Aorta (tissue), 5 donors: ENCODE results near the gene DMPK. TPM values are rescaled to one million over a fixed set of nuclear protein-coding genes. Genes with fewer than 3 reads are reported as not detected.
A peak's percentile ranks its signal among the peaks of the same experiment; 100 is the strongest.

ENCODE experiments used
- ATAC-seq: fragments of 200-7000 bp; cut with Tn5 transposase; one replicate; pipeline ENCODE4 v1.9.1; 2022; ENCODE audit warnings: moderate library complexity; ENCODE audit not compliant: low FRiP score
- DNase-seq, 2 donors: peaks; one replicate each; pipeline ENCODE4 v3.0.0-alpha.2; 2020
- H3K27ac ChIP-seq, 2 donors: one replicate each; pipeline ENCODE4 v1.5.1; 2013; ENCODE audit warnings: low read length in 2 of 2, mild to moderate bottlenecking in 2 of 2, moderate library complexity in 2 of 2, control low read depth in 1 of 2, inconsistent platforms in 1 of 2, low read depth in 1 of 2
- H3K27me3 ChIP-seq, 2 donors: one replicate each; pipeline ENCODE4 v1.6.1; 2013; ENCODE audit warnings: control low read depth in 1 of 2, low read length in 1 of 2, mild to moderate bottlenecking in 1 of 2, moderate library complexity in 1 of 2; ENCODE audit not compliant: insufficient read depth in 2 of 2, control insufficient read depth in 1 of 2
- H3K36me3 ChIP-seq, 2 donors: one replicate each; pipeline ENCODE4 v1.6.1; 2013; ENCODE audit warnings: control low read depth in 1 of 2, low read length in 1 of 2, mild to moderate bottlenecking in 1 of 2; ENCODE audit not compliant: insufficient read depth in 2 of 2, control insufficient read depth in 1 of 2
- H3K4me1 ChIP-seq, 2 donors: one replicate each; pipeline ENCODE4 v1.6.1; 2013; ENCODE audit warnings: low read length in 2 of 2, control low read depth in 1 of 2, mild to moderate bottlenecking in 1 of 2, moderate library complexity in 1 of 2; ENCODE audit not compliant: insufficient read depth in 2 of 2, control insufficient read depth in 1 of 2
- H3K4me3 ChIP-seq, 2 donors: one replicate each; pipeline ENCODE4 v1.5.1; 2013; ENCODE audit warnings: low read length in 2 of 2, control low read depth in 1 of 2, mild to moderate bottlenecking in 1 of 2
- H3K9me3 ChIP-seq: one replicate; pipeline ENCODE4 v1.6.1; 2013; ENCODE audit warnings: mild to moderate bottlenecking, low read length; ENCODE audit not compliant: control insufficient read depth
- WGBS, 2 donors: extraction: QIAGEN DNeasy Blood & Tissue Kit; methylation state at CpG; one replicate each; pipeline ENCODE4 v1.1.7; 2013; 5-methylcytosine and 5-hydroxymethylcytosine counted together
- intact Hi-C, 2 donors: fragments of 100-400 bp; cut with DNase I; formaldehyde crosslinking; loops; one replicate each; pipeline versions ENCODE4 v1.14.2 to v1.15.0; 2022
- long read RNA-seq, 2 donors: library from polyadenylated mRNA; unstranded; transcript quantifications; one replicate each; pipeline ENCODE4 v2.0.0, GENCODE V29; 2020 to 2021
- polyA plus RNA-seq, 2 donors: library from polyadenylated mRNA; stranded (reverse); fragments of 200-250 nt; gene quantifications; one replicate each; pipeline ENCODE4 v1.2.3, GENCODE V29; 2013
- total RNA-seq, 2 donors: library from RNA; stranded (reverse); fragmentation: NEBNext Ultra II Directional; extraction: Animal tissue kit (Norgen Biotek cat#: 25700); gene quantifications; one replicate each; pipeline ENCODE4 v1.2.1, GENCODE V29; 2021
- donor health status: healthy with polysubstance abuse.
- donor health status: Bipolar disorder and iron deficiency.
- donor health status: DM: no; HTN: no; CAD: no.
- donor health status: DM: no; HTN: no; CAD: no.
- donor health status: DM: yes; HTN: yes; CAD: no.

DMPK gene, protein sequence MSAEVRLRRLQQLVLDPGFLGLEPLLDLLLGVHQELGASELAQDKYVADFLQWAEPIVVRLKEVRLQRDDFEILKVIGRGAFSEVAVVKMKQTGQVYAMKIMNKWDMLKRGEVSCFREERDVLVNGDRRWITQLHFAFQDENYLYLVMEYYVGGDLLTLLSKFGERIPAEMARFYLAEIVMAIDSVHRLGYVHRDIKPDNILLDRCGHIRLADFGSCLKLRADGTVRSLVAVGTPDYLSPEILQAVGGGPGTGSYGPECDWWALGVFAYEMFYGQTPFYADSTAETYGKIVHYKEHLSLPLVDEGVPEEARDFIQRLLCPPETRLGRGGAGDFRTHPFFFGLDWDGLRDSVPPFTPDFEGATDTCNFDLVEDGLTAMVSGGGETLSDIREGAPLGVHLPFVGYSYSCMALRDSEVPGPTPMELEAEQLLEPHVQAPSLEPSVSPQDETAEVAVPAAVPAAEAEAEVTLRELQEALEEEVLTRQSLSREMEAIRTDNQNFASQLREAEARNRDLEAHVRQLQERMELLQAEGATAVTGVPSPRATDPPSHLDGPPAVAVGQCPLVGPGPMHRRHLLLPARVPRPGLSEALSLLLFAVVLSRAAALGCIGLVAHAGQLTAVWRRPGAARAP
- total RNA-seq: 100 to 1,000 TPM; 155 to 215 TPM
- 100 to 1,000 TPM; 139 to 408 TPM for polyA plus RNA-seq
- long read RNA-seq, donor 1, transcript DMPK-220 (16 exons, 2,503 nt): major isoform, 5 of 240 reads
- long read RNA-seq, donor 1, partial matches to known transcripts: 64 of 240 reads
- long read RNA-seq, donor 1, other reads (novel, unspliced or antisense): 171 of 240 reads
- long read RNA-seq, donor 2, transcript DMPK-215 (1 exons, 1,410 nt): major isoform, 6 of 82 reads
- long read RNA-seq, donor 2, partial matches to known transcripts: 42 of 82 reads
- long read RNA-seq, donor 2, other reads (novel, unspliced or antisense): 25 of 82 reads

DNA sequence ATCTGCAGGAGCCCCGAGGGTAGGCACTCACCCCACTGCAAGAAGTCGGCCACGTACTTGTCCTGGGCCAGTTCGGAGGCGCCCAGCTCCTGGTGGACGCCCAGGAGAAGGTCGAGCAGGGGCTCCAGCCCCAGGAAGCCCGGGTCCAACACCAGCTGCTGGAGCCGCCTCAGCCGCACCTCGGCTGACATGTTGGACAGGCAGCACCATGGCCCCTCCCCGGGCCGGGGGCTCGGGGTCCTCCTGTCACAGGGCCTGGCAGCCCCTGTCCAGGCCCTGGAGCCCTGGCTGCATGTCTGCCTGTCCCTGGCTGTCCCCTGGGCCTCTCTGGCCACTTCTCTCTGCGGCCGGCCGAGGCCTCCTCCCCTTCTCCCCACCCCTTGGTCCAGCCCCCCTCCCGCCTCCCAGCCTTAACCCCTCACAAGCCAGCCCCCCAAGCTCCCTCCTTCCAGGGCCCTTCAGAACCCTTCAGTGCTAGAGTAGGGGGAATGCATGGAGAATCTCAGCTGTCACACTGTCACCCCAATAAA is at the start of gene DMPK:
TSS of gene DMPK (minus strand) at position 329 of the 530 bp plus-strand sequence. CDS start at position 191, 138 bp downstream.
- ATAC-seq: peak; percentile 73

DNA sequence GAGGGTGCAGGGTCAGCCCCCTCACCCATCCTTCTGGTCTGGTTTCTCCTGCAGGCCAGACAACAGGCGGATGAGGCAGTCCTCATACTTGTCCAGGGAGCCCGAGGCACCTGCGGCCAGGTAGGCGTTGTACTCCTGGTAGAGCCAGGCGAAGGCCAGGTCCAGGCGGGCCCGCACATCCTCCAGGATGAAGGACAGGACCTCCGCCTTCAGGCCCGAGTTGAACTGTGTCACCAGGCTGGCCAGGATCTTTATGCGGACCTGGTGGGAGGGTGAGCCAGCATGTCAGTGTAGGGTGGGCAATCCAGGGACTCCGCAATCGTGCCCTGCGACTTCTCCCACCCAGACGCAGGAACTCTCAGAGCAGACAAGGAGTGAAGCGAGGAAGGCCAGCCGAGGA is 46.7 kb upstream of the DMPK start:
- no peak overlapping the region for H3K27ac ChIP-seq
- H3K4me1 ChIP-seq: no peaks in the 10 kb centered on the region
- ATAC-seq (peak; percentile 23), DNase-seq (no peak)
- no peaks in the 10 kb centered on the region for H3K9me3 ChIP-seq
- H3K4me3 ChIP-seq: no peak overlapping the region
- WGBS, 2 donors: 95 to 96% methylated on average over 16 of the region's 16 CpGs
- intact Hi-C loops: no loop called here
- no peaks in the 10 kb centered on the region for H3K27me3 ChIP-seq
- peaks cover 0 to 9% of the 10 kb centered on the region in 2 donors for H3K36me3 ChIP-seq

More for the DNA sequence above, at the start of gene DMPK:
- H3K36me3 ChIP-seq: peaks cover 0 to 12% of the 10 kb centered on the region in 2 donors
- peak within 1 kb of the TSS; percentile 91 to 93 for H3K27ac ChIP-seq
- peak; percentile 78 to 89 for DNase-seq
- no peaks in the 10 kb centered on the region for H3K9me3 ChIP-seq
- no peaks in the 10 kb centered on the region for H3K27me3 ChIP-seq
- intact Hi-C loops: loop anchor here in 1 of 2 donors (2.0 kb wide), 1 partner anchor 13 kb away; the partner anchor contains the start of gene SIX5
- 6 to 12% methylated on average over 17 to 18 of the region's 18 CpGs for WGBS, 2 donors
- no peaks in the 10 kb centered on the region for H3K4me1 ChIP-seq
- H3K4me3 ChIP-seq: peak within 1 kb of the TSS; percentile 62 to 76

DNA sequence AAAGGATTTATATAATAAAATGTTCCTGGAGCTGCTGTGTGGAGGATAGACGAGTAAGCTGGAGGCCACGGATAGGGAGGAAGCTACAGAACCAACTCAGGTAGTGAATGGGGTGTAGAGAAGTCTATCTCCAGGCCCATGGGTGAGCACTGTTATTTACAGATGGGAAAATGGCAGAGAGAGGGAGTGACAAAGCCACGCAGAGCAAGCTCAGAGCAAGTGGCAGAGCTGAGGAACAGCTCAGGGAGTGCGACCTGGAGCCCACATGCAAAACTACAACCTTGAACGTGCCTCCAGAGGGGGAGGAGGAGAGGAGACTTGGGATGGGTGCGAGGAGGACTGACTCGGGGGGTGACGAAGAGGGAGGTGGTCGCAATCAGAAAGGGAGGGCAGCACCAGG is 46.2 kb upstream of the DMPK start:
- no peaks in the 10 kb centered on the region for H3K9me3 ChIP-seq
- no peak for ATAC-seq
- H3K4me3 ChIP-seq: no peak overlapping the region
- intact Hi-C loops: no loop called here
- 87 to 88% methylated on average over 9 of the region's 9 CpGs for WGBS, 2 donors
- H3K4me1 ChIP-seq: no peaks in the 10 kb centered on the region
- H3K36me3 ChIP-seq: peaks cover 0 to 9% of the 10 kb centered on the region in 2 donors
- no peak for DNase-seq
- H3K27me3 ChIP-seq: no peaks in the 10 kb centered on the region
- H3K27ac ChIP-seq: no peak overlapping the region

DNA sequence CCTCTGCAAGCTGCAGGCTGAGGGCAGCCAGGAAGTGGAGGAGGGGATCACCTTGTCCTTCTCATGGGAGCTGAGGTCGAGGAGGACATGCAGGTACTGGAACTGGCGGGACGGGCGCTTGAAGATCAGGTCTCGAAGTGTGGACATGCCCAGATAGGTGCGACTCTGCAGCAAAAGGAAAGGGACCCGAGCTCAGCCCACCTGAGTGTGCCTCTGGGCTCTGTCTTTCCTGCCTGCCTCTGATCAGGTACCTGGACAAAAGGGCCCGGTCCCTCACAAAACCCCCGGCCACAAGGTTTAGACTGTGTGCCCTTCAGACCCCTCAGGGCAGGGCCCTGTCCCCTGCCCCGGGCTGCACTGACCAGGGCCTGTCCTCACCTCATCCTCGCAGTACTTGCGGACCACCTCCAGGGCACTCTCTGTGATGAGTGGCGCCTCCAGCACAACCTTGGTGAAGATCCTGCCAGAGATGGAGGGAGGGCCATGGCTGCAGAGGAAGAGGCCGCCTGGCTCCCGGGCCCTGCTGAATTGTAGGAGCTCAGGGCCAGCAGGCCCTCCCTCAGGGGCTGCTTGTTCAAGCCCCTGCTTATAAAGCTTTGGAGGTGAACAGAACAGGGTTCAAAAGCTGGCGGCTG is 45.3 kb upstream of the DMPK start:
- intact Hi-C loops: no loop called here
- 91% methylated on average over 15 to 16 of the region's 16 CpGs for WGBS, 2 donors
- ATAC-seq: no peak
- no peak for DNase-seq
- no peaks in the 10 kb centered on the region for H3K4me1 ChIP-seq
- no peak overlapping the region for H3K27ac ChIP-seq
- H3K36me3 ChIP-seq: peaks cover 0 to 14% of the 10 kb centered on the region in 2 donors
- H3K9me3 ChIP-seq: no peaks in the 10 kb centered on the region
- H3K27me3 ChIP-seq: no peaks in the 10 kb centered on the region
- no peak overlapping the region for H3K4me3 ChIP-seq

DNA sequence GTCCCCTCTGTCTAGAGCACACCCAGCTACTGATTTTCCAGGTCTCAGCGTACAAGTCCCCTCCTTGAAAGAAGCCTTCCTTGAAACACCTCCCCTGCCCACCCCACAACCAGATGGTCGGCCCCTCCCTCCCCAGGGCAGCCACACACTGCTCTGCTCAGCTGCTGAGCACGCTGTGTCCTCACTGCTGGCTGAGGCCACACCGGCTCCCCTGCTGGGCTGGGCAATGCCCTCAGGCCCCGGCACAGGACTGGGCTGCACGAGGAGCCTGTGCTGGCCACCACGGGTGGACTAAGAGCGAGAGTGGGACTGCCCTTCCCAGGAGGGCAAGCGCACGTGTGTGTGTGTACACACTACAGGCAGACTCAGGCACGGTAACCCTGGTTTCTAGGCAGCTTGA is 44.6 kb upstream of the DMPK start:
- H3K27me3 ChIP-seq: no peaks in the 10 kb centered on the region
- WGBS, 2 donors: 82% methylated on average over 11 of the region's 11 CpGs
- intact Hi-C loops: no loop called here
- DNase-seq (no peak), ATAC-seq (no peak)
- H3K4me1 ChIP-seq: no peaks in the 10 kb centered on the region
- peaks cover 0 to 14% of the 10 kb centered on the region in 2 donors for H3K36me3 ChIP-seq
- H3K4me3 ChIP-seq: no peak overlapping the region
- no peak overlapping the region for H3K27ac ChIP-seq
- H3K9me3 ChIP-seq: no peaks in the 10 kb centered on the region

DNA sequence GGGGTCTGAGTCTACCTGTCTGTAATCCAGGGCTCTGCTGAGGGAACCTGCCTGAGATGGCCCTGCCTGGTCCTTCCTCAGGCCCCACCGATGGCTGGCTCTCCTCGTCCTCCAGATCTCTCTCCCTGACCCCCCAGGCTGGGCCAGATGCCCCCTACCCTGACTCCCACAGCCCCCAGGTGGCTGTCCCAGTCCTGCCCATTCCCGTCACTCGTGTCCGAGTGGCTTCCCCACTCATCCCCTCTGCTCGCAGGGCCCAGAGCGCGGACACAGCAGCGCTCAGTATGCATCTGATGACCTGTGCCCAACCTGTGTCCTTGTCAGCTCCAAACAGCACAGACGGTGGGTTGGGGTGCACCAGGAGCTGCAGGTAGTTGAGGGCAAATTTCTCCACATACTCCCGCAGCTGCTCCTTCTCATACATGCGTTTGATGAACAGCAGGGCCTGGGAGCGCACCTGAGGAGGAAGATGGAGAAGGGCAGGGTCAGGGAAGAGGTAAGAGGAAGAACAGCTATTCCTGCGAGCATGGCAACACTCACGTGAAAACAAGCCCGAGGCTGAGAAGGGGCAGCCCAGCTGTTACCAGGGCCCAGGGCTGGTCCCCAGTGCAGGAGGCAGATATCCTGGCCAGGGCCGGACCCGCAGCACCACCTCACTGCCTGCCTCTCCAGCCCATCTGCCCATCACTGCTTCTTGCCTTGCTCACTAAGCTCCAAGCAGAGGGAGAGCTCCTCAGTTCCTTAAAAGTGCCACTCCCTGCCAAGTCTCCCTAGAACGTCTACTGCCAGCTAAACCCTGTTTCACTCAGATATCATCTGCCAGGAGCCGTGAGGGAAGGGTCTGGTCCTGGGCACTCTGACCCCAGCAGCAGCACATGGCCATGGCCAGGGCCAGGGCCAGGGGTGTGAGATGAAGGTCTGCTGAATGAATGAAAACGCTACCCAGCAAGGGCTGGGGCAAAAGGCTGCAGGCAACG is 43.9 kb upstream of the DMPK start:
- Histone ChIP-seq H3K4me1 (no peaks in the 10 kb centered on the region), H3K27me3 (no peaks in the 10 kb centered on the region), H3K4me3 (no peak overlapping the region), H3K9me3 (no peaks in the 10 kb centered on the region), H3K36me3 (peaks cover 0 to 14% of the 10 kb centered on the region in 2 donors), H3K27ac (no peak overlapping the region)
- ATAC-seq (no peak), DNase-seq (no peak)
- intact Hi-C loops: no loop called here
- 80 to 91% methylated on average over 22 of the region's 22 CpGs for WGBS, 2 donors

DNA sequence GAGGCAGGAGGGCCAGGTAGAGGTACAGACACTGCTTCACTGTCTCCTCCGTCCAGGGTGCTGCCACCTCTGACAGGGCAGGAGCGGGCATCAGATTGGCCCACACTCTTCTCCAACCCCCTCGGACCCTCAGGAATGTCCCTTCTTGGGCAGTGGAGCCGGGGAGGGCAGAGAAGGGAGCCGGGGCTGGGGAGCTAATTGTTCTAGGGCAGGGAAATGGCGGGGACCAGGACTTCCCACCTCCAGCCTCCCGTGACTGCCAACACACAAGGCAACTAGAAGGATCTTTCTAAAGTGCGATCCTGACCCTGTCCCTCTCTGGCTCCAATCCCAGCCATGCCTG is 42.9 kb upstream of the DMPK start:
- WGBS, 2 donors: 91 to 94% methylated on average over 7 to 8 of the region's 8 CpGs

More for the DNA sequence above, 42.9 kb upstream of the DMPK start:
- no peaks in the 10 kb centered on the region for H3K4me1 ChIP-seq
- H3K27ac ChIP-seq: no peak overlapping the region
- intact Hi-C loops: no loop called here
- peaks cover 0 to 14% of the 10 kb centered on the region in 2 donors for H3K36me3 ChIP-seq
- no peak for ATAC-seq
- DNase-seq: no peak
- no peaks in the 10 kb centered on the region for H3K9me3 ChIP-seq
- H3K4me3 ChIP-seq: no peak overlapping the region
- H3K27me3 ChIP-seq: no peaks in the 10 kb centered on the region
